Testis (tissue), 3 donors: ENCODE measurements around the gene LAMA5. TPM values are rescaled to one million over a fixed set of nuclear protein-coding genes. Genes with fewer than 3 reads are reported as not detected.

Experiments
- DNase-seq: peaks from one replicate; pipeline ENCODE4 v3.0.0-alpha.2; 2019
- H3K27ac ChIP-seq, 2 donors: fragments of 200-600 bp; sonication (generic); one replicate each; pipeline ENCODE4 v1.5.1; 2019
- H3K27me3 ChIP-seq: fragments of 200-600 bp; sonication (generic); one replicate; pipeline ENCODE4 v1.5.1; 2019
- H3K36me3 ChIP-seq: fragments of 200-600 bp; sonication (generic); one replicate; pipeline ENCODE4 v1.5.1; 2017; ENCODE audit warnings: low read depth; ENCODE audit errors: missing control alignments
- H3K4me1 ChIP-seq: fragments of 200-600 bp; sonication (generic); one replicate; pipeline ENCODE4 v1.5.1; 2019
- H3K4me3 ChIP-seq, 2 donors: fragments of 200-600 bp; sonication (generic); one replicate each; pipeline ENCODE4 v1.5.1; 2017 to 2019
- H3K9me3 ChIP-seq: fragments of 200-600 bp; sonication (generic); one replicate; pipeline ENCODE4 v1.5.1; 2017
- CTCF ChIP-seq, 3 experiments: fragments of 450-650 bp in 2 of 3; fragments of 200-600 bp in 1 of 3; sonication (generic) in 1 of 3; IDR thresholded peaks; one replicate each; pipeline ENCODE4 v1.5.1; 2016 to 2019; ENCODE audit warnings: antibody characterized with exemption in 3 of 3, mild to moderate bottlenecking in 2 of 3, moderate library complexity in 1 of 3
- POLR2A ChIP-seq: fragments of 450-650 bp; IDR thresholded peaks from one replicate; pipeline ENCODE4 v1.6.1; 2017; ENCODE audit warnings: antibody characterized with exemption, mild to moderate bottlenecking, moderate library complexity
- WGBS, 2 donors: methylation state at CpG; one replicate each; pipeline ENCODE4 v1.1.5; 2018; 5-methylcytosine and 5-hydroxymethylcytosine counted together
- intact Hi-C: fragments of 100-400 bp; cut with DNase I; formaldehyde crosslinking; loops from one replicate; pipeline ENCODE4 v1.15.1; 2023; ENCODE audit warnings: low total_unique reads
- polyA plus RNA-seq: library from polyadenylated mRNA; stranded (reverse); fragments of 350-450 nt; fragmentation: Illumina TruSeq; extraction: RNeasy Lipid Tissue Mini Kit (QIAGEN cat#74804); gene quantifications from one replicate; pipeline ENCODE4 v1.2.3, GENCODE V29; 2014; ENCODE audit warnings: low read depth, low replicate concordance; ENCODE audit not compliant: insufficient read depth
- total RNA-seq, 2 donors: library from RNA; depleted of rRNA; stranded (reverse); fragments of >200 nt; gene quantifications; one replicate each; pipeline ENCODE4 v1.2.3, GENCODE V29; 2016

The LAMA5 gene
- total and polyA plus RNA-seq, 3 donors from 2014 or later, result 33.2 to 144 (median 121) TPM

- intact Hi-C loops, result no loop called here
- TF ChIP-seq POLR2A (no peak), CTCF (IDR thresholded peaks at IDR 0.05) (no peak)
- Histone ChIP-seq H3K27me3 (no peaks in the 10 kb centered on the region), H3K4me3 (no peak overlapping the region), H3K4me1 (peaks cover 4% of the 10 kb centered on the region), H3K36me3 (no peaks in the 10 kb centered on the region), H3K9me3 (no peaks in the 10 kb centered on the region), H3K27ac (no peak overlapping the region)
- WGBS, 2 donors, result 94 to 95% methylated on average over 55 of the region's 55 CpGs
- no peak for DNase-seq
These were observed 53.4 kb downstream of the LAMA5 start for GRCh38 chr20:62313460-62314338.

GRCh38 chr20:62313021-62313420, 54.1 kb downstream of the LAMA5 start:
- Histone ChIP-seq H3K36me3 (no peaks in the 10 kb centered on the region), H3K9me3 (no peaks in the 10 kb centered on the region), H3K4me3 (no peak overlapping the region), H3K4me1 (peaks cover 3% of the 10 kb centered on the region), H3K27ac (no peak overlapping the region), H3K27me3 (no peaks in the 10 kb centered on the region)
- 97% methylated on average over 26 of the region's 26 CpGs; no CpG with 5 or more reads in 1 of the 2 donors for WGBS, 2 donors
- TF ChIP-seq POLR2A (no peak), CTCF (IDR thresholded peaks at IDR 0.05) (no peak)
- intact Hi-C loops, result no loop called here
- DNase-seq, result no peak

- Histone ChIP-seq H3K4me1 (peaks cover 3% of the 10 kb centered on the region), H3K27ac (no peak overlapping the region), H3K36me3 (no peaks in the 10 kb centered on the region), H3K9me3 (no peaks in the 10 kb centered on the region), H3K4me3 (no peak overlapping the region), H3K27me3 (no peaks in the 10 kb centered on the region)
- 93 to 95% methylated on average over 6 to 16 of the region's 16 CpGs for WGBS, 2 donors
- no peak for DNase-seq
- TF ChIP-seq POLR2A, result no peak
- no peak for TF ChIP-seq CTCF (IDR thresholded peaks at IDR 0.05)
- intact Hi-C loops, result no loop called here
These were observed 54.5 kb downstream of the LAMA5 start for GRCh38 chr20:62312662-62312977.

GRCh38 chr20:62311832-62312661, 55.1 kb downstream of the LAMA5 start:
- intact Hi-C loops, result no loop called here
- no peak for DNase-seq
- Histone ChIP-seq H3K9me3 (no peaks in the 10 kb centered on the region), H3K4me3 (no peak overlapping the region), H3K27me3 (no peaks in the 10 kb centered on the region), H3K36me3 (no peaks in the 10 kb centered on the region), H3K27ac (no peak overlapping the region), H3K4me1 (peaks cover 3% of the 10 kb centered on the region)
- 91 to 92% methylated on average over 24 to 51 of the region's 60 CpGs for WGBS, 2 donors
- TF ChIP-seq POLR2A, result no peak

GRCh38 chr20:62311150-62311549, 56.0 kb downstream of the LAMA5 start:
- no peak for DNase-seq
- WGBS, 2 donors, result 89 to 92% methylated on average over 7 to 18 of the region's 18 CpGs
- H3K4me3 ChIP-seq, result no peak overlapping the region
- no peaks in the 10 kb centered on the region for H3K27me3 ChIP-seq
- no peaks in the 10 kb centered on the region for H3K9me3 ChIP-seq
- no peak overlapping the region for H3K27ac ChIP-seq
- TF ChIP-seq POLR2A (no peak), CTCF (IDR thresholded peaks at IDR 0.05) (no peak)
- H3K4me1 ChIP-seq, result peaks cover 3% of the 10 kb centered on the region
- no peaks in the 10 kb centered on the region for H3K36me3 ChIP-seq
- intact Hi-C loops, result no loop called here
